Spleen (tissue), 11 donors: ENCODE results near the gene BCL7A. TPM values are rescaled to one million over a fixed set of nuclear protein-coding genes. Genes with fewer than 3 reads are reported as not detected.

Experiments used
- DNase-seq: peaks from one replicate; pipeline ENCODE4 v3.0.0-alpha.2; 2020
- H3K27ac ChIP-seq, 8 donors: fragments of 200-600 bp; sonication (generic) in 7 of 8; 1 replicate in 4 of 8; 2 replicates in 4 of 8; pipeline versions ENCODE4 v1.5.0 to v1.8.0; 2016 to 2021; ENCODE audit warnings: inconsistent platforms in 4 of 8, mild to moderate bottlenecking in 4 of 8, moderate library complexity in 1 of 8
- H3K27me3 ChIP-seq, 7 donors: fragments of 200-600 bp; sonication (generic) in 6 of 7; replicated peaks in 1 of 7; 1 replicate in 4 of 7; 2 replicates in 3 of 7; pipeline versions ENCODE4 v1.5.0 to v1.8.0; 2016 to 2021; ENCODE audit warnings: inconsistent platforms in 3 of 7, mild to moderate bottlenecking in 1 of 7
- H3K36me3 ChIP-seq, 6 donors: fragments of 200-600 bp; sonication (generic) in 5 of 6; 1 replicate in 4 of 6; 2 replicates in 2 of 6; pipeline versions ENCODE4 v1.5.0 to v1.8.0; 2016 to 2021; ENCODE audit warnings: inconsistent platforms in 2 of 6
- H3K4me1 ChIP-seq, 6 donors: fragments of 200-600 bp; sonication (generic) in 5 of 6; 1 replicate in 3 of 6; 2 replicates in 3 of 6; pipeline versions ENCODE4 v1.5.0 to v1.8.0; 2016 to 2021; ENCODE audit warnings: inconsistent platforms in 3 of 6
- H3K4me3 ChIP-seq, 8 donors: fragments of 200-600 bp; sonication (generic) in 7 of 8; 1 replicate in 4 of 8; 2 replicates in 4 of 8; pipeline versions ENCODE4 v1.5.0 to v1.8.0; 2016 to 2021; ENCODE audit warnings: inconsistent platforms in 4 of 8, mild to moderate bottlenecking in 4 of 8, moderate library complexity in 2 of 8
- H3K9me3 ChIP-seq, 8 donors: fragments of 200-600 bp; sonication (generic) in 7 of 8; 1 replicate in 4 of 8; 2 replicates in 4 of 8; pipeline versions ENCODE4 v1.5.0 to v1.8.0; 2016 to 2021; ENCODE audit warnings: inconsistent platforms in 4 of 8
- CTCF ChIP-seq, 11 experiments: fragments of 200-600 bp in 7 of 11; fragments of 450-650 bp in 4 of 11; sonication (generic) in 4 of 11; IDR thresholded peaks in 8 of 11; conservative IDR thresholded peaks in 3 of 11; 1 replicate in 7 of 11; 2 replicates in 4 of 11; pipeline versions ENCODE4 v1.4.0 to v1.8.0; 2016 to 2021; ENCODE audit warnings: antibody characterized with exemption in 11 of 11, inconsistent platforms in 4 of 11, mild to moderate bottlenecking in 1 of 11
- POLR2A ChIP-seq, 3 donors: fragments of 450-650 bp; IDR thresholded peaks; one replicate each; pipeline ENCODE4 v1.5.1; 2017; ENCODE audit warnings: antibody characterized with exemption in 3 of 3, mild to moderate bottlenecking in 1 of 3
- POLR2AphosphoS5 ChIP-seq, 3 donors: sonication (generic); formaldehyde crosslinking; IDR thresholded peaks; one replicate each; pipeline ENCODE4 v1.5.1; 2017; ENCODE audit warnings: antibody characterized with exemption in 3 of 3
- WGBS, 5 donors: extraction: QIAGEN DNeasy Blood & Tissue Kit in 3 of 5; methylation state at CpG; one replicate each; pipeline versions ENCODE4 v1.1.5 to v1.1.7; 2013 to 2018; 5-methylcytosine and 5-hydroxymethylcytosine counted together
- intact Hi-C: fragments of 100-400 bp; cut with DNase I; formaldehyde crosslinking; loops from one replicate; pipeline ENCODE4 v1.15.0; 2023; ENCODE audit warnings: low total_unique reads
- polyA plus RNA-seq, 3 donors: library from polyadenylated mRNA; stranded (reverse); fragments of 200-250 nt; gene quantifications; one replicate each; pipeline ENCODE4 v1.2.1, GENCODE V29; 2013
- total RNA-seq, 7 donors: library from RNA; depleted of rRNA in 3 of 7; stranded (reverse); fragments of >200 nt in 3 of 7; fragmentation: NEBNext Ultra II Directional in 4 of 7; extraction: Animal tissue kit (Norgen Biotek cat#: 25700) in 4 of 7; gene quantifications; one replicate each; pipeline versions ENCODE4 v1.1.0 to v1.2.1, GENCODE V29; 2016 to 2021
- donor health status: healthy with polysubstance abuse.
- donor health status: DM: no; HTN: no; CAD: no; lungs with moderate emphysema.
- donor health status: DM: no; HTN: no; CAD: no.
- donor health status: Bipolar disorder and iron deficiency.
- donor health status: healthy.
- donor health status: DM: no; HTN: no; CAD: no.
- donor health status: DM: yes; HTN: yes; CAD: no.

Gene BCL7A
- total and polyA plus RNA-seq, 10 donors: 2.5 to 10.1 (median 7.2) TPM

GRCh38 chr12:122049827-122050226 is 28.1 kb downstream of the BCL7A start:
- Histone ChIP-seq H3K9me3 (no peaks in the 10 kb centered on the region), H3K36me3 (peaks cover 0 to 40% (median 5%) of the 10 kb centered on the region in 6 donors), H3K4me1 (peaks cover 0 to 20% (median 10%) of the 10 kb centered on the region in 6 donors), H3K27me3 (no peaks in the 10 kb centered on the region), H3K4me3 (no peak overlapping the region), H3K27ac (no peak overlapping the region)
- intact Hi-C loops: loop anchor here (5.0 kb wide), 1 partner anchor 147 kb away; no protein-coding TSS in a partner anchor
- no peak for TF ChIP-seq CTCF (IDR thresholded peaks at IDR 0.05 in 8 of 11, conservative IDR thresholded peaks at IDR 0.05 in 3 of 11)
- TF ChIP-seq POLR2A (IDR thresholded peaks at IDR 0.05): no peak
- no peak for TF ChIP-seq POLR2AphosphoS5 (IDR thresholded peaks at IDR 0.05)
- 70 to 93% (median 87%) methylated on average over 9 of the region's 9 CpGs for WGBS, 5 donors
- DNase-seq: no peak

GRCh38 chr12:122050706-122051105 is 29.0 kb downstream of the BCL7A start:
- WGBS, 5 donors: 86 to 90% (median 88%) methylated on average over 20 of the region's 20 CpGs

GRCh38 chr12:122051231-122051876 is 29.7 kb downstream of the BCL7A start:
- 57 to 78% (median 73%) methylated on average over 9 to 14 of the region's 14 CpGs for WGBS, 5 donors
- Histone ChIP-seq H3K4me3 (no peak overlapping the region), H3K27ac (peak overlapping the region in 4 of 8 donors; percentile 13 to 54 (median 38)), H3K36me3 (peaks cover 0 to 48% (median 6%) of the 10 kb centered on the region in 6 donors), H3K9me3 (no peaks in the 10 kb centered on the region), H3K27me3 (no peaks in the 10 kb centered on the region), H3K4me1 (peaks cover 0 to 21% (median 10%) of the 10 kb centered on the region in 6 donors)
- no peak for DNase-seq
- intact Hi-C loops: loop anchor here (5.0 kb wide), 1 partner anchor 146 kb away; no protein-coding TSS in a partner anchor
- TF ChIP-seq POLR2AphosphoS5 (IDR thresholded peaks at IDR 0.05) (peak; percentile 59 to 62 (median 60)), POLR2A (IDR thresholded peaks at IDR 0.05) (no peak)

More at GRCh38 chr12:122050706-122051105, 29.0 kb downstream of the BCL7A start:
- no peaks in the 10 kb centered on the region for H3K9me3 ChIP-seq
- H3K27me3 ChIP-seq: no peaks in the 10 kb centered on the region
- intact Hi-C loops: loop anchor here (5.0 kb wide), 1 partner anchor 147 kb away; no protein-coding TSS in a partner anchor
- no peak overlapping the region for H3K4me3 ChIP-seq
- peak overlapping the region in 2 of 8 donors; percentile 32 to 45 for H3K27ac ChIP-seq
- DNase-seq: no peak
- TF ChIP-seq POLR2AphosphoS5 (IDR thresholded peaks at IDR 0.05) (no peak), POLR2A (IDR thresholded peaks at IDR 0.05) (no peak), CTCF (IDR thresholded peaks at IDR 0.05 in 8 of 11, conservative IDR thresholded peaks at IDR 0.05 in 3 of 11) (no peak)
- H3K36me3 ChIP-seq: peaks cover 0 to 46% (median 5%) of the 10 kb centered on the region in 6 donors
- H3K4me1 ChIP-seq: peaks cover 0 to 21% (median 10%) of the 10 kb centered on the region in 6 donors

- Histone ChIP-seq H3K27me3 (no peaks in the 10 kb centered on the region), H3K27ac (no peak overlapping the region), H3K4me3 (no peak overlapping the region), H3K9me3 (no peaks in the 10 kb centered on the region), H3K36me3 (peaks cover 0 to 49% (median 6%) of the 10 kb centered on the region in 6 donors), H3K4me1 (peaks cover 0 to 21% (median 10%) of the 10 kb centered on the region in 6 donors)
- TF ChIP-seq POLR2AphosphoS5 (IDR thresholded peaks at IDR 0.05): no peak
- TF ChIP-seq CTCF (IDR thresholded peaks at IDR 0.05 in 8 of 11, conservative IDR thresholded peaks at IDR 0.05 in 3 of 11): no peak
- no peak for TF ChIP-seq POLR2A (IDR thresholded peaks at IDR 0.05)
- WGBS, 5 donors: 78 to 86% (median 81%) methylated on average over 2 of the region's 2 CpGs
- no peak for DNase-seq
- intact Hi-C loops: loop anchor here (5.0 kb wide), 1 partner anchor 145 kb away; no protein-coding TSS in a partner anchor
Observed at GRCh38 chr12:122052285-122052684, 30.6 kb downstream of the BCL7A start.
